GM21515 (cell line): ENCODE measurements around the gene HSD17B14.
A peak's percentile ranks its signal among the peaks of the same experiment; 100 is the strongest.
"Not testable (repeated sequence)": the region's sequence is repeated elsewhere in the genome, so short reads cannot be mapped to it uniquely, and the experiment has no call there.

Experiments
- ATAC-seq: cut with Tn5 transposase; IDR thresholded peaks from one replicate; pipeline ENCODE4 v1.9.1; 2021; ENCODE audit not compliant: unreplicated experiment

The HSD17B14 gene

DNA sequence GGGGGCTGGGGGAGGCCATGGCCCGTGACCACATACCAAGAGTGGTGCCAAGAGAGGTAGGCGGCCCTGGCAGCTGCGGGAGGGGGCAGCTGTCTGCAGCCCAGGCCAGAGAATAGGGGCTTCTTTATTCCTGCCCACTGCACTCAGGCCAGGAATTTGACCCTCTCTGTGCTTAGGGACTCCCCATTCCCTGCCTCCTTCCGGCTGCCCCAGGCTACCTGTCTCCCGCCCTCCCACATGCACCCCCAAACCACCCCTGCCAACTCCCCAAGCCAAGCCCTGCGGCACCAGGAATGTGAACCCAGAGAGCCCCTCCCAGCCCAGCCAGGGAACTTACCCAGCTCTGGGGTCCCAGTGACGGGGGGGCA, 31.4 kb upstream of the HSD17B14 start:
- ATAC-seq, result no peak

GRCh38 chr19:48867123-48867745, 30.9 kb upstream of the HSD17B14 start:
- ATAC-seq, result no peak

GRCh38 chr19:48866692-48867091, 30.4 kb upstream of the HSD17B14 start:
- no peak for ATAC-seq

DNA sequence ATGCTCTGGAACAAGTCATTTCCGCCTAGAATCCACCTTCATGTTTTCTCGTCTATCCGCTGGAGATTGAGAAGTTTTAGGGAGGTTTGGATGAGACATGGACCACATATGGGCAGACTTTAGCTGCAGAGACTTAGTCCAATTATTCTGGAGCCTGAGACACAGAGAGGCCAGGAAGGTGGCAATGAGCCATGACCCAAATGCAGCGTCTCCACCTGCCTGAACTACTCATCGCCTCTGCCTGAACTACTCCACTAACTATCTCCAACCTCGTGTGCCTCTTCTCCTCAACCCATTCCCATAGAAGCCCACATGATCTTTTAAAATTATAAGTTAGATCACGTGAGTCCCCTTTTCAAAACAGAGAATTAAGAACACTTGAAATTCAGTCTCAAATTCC, 26.5 kb upstream of the HSD17B14 start:
- ATAC-seq, result no peak

GRCh38 chr19:48861313-48861712, 25.0 kb upstream of the HSD17B14 start:
- ATAC-seq, result no peak

- ATAC-seq, result no peak
Observed at GRCh38 chr19:48859711-48860572, 23.7 kb upstream of the HSD17B14 start.

DNA sequence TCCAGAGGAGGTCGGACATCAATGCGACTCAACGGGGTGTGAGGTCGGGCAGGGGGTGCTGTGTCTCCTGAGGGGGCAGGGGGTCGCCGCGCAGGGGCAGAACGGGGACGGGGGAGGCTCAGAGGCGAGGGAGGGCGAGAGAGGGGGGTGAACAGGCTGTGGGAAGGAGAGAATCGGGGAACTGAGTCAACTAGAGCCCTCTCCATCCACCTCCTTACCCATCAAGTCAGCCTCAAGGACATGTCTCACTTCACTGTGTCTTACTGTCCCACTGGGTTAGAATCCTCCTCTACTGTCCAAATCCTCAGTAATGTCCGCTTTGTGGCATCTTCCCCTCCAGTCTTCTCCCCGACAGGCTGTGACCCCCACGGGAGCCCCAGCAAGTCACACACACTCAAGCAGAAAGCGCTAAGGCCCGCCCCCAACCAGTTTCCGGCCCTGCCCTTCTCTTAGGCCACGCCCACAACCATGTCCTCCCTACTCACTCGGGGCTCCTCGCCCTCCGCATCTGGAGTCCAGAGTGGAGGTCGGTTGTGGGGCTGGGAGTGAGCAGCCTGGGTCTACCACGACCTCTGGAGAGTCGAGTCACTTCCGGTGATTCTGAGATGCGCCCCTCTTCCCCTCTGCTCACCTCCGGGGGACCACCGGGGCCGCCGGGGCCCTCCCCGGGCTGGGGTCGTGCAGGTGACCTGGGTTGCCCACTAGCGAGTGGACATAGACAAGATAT, 22.9 kb upstream of the HSD17B14 start:
- ATAC-seq, result no peak

DNA sequence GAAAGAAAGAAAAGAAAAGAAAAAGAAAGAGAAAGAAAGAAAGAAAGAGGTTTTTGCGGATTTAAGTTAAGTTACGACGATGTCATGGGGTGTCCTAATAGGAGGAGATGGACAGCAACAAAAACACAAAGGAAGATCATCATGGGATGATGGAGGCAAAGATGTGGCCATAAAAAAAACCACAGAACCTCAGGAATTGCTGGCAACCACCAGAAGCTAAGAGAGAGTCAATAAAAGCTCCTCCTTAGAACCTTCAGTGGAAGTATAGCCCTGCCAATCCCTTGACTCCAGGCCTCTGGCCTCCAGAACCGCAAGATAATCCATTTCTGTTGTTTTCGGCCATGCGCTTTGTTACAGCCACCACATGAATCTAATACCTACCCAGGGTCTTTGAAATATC, 20.6 kb upstream of the HSD17B14 start:
- no peak for ATAC-seq

GRCh38 chr19:48854103-48854502, 17.8 kb upstream of the HSD17B14 start:
- no peak for ATAC-seq

DNA sequence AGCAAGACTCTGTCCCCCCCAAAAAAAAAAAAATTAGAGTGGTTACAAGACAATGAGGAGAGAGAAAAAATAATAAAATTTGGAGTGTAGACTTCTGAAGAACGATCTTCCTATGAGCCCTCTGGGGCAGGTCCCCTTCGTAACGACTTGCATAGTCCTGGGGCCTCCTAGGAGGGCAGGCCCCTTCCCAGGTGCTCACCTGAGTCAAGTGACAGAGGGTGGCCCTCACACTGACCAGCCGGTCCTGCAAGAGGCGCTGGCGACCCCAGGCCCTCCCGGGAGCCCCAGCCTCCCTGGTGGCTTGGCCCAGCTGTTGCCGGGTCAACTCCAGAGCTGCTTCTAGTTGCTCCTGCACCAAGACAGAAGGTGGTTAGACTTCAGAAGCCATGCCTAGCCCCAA, 17.2 kb upstream of the HSD17B14 start:
- no peak for ATAC-seq

- no peak for ATAC-seq
Observed at GRCh38 chr19:48852292-48852691, 16.0 kb upstream of the HSD17B14 start.

- not testable (repeated sequence) for ATAC-seq
Observed at GRCh38 chr19:48846659-48847058, 10.4 kb upstream of the HSD17B14 start.

GRCh38 chr19:48845384-48845783, 9.1 kb upstream of the HSD17B14 start:
- no peak for ATAC-seq

DNA sequence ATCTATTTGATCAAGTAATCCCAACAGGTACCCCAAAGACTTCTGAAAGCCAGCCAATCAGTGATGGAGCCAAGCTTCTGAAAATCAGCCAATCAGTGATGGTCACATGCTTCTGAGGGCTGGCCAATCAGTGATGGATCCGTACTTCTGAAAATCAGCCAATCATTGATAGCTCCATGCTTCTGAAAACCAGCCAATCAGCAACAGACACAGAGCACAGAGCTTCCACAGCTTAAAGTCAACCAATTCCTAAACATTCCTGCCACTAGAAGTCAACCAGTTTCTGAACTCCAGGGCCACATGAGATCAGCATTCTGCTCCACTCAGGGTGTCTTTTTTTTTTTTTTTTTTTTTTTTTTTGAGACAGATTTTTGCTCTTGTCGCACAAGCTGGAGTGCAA, 8.2 kb upstream of the HSD17B14 start:
- ATAC-seq, result no peak

DNA sequence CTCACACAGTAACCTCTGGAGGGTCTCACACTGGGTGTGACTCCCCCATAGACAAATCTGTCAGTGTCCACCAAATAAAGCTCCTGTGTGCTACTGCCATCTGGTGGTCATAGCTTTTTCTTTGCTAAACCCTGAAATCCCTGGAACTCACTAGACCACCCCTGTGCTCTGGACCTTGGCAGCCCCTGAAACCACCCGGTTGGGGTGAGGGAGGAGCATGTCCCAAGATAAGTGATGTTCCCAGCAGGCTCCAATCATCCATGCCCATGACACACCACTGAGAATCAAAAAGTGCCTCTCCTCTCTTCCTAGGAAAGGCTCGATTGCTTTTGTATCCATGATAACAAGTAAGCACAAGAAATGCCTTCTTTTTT, 6.5 kb upstream of the HSD17B14 start:
- ATAC-seq, result no peak

- ATAC-seq, result no peak
Observed at GRCh38 chr19:48841571-48841970, 5.3 kb upstream of the HSD17B14 start.

DNA sequence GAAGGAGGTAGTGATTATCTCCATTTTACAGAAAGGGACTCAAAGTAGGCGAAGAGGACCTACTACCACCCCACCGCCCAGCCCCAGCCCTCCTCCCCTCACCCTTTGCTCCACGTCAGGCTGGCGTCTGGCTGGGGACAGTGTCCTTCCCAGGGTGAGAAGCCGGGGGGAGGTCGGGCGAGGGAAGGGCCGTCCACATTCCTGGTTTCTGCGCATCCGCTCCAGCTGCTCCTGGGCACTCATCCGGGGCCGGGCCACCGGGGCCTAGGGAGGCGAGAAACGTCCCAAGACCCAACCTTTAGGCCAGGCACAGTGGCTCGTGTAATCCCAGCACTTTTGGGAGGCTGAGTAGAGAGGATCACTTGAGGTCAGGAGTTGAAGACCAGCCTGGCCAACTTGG, 4.8 kb upstream of the HSD17B14 start:
- no peak for ATAC-seq

DNA sequence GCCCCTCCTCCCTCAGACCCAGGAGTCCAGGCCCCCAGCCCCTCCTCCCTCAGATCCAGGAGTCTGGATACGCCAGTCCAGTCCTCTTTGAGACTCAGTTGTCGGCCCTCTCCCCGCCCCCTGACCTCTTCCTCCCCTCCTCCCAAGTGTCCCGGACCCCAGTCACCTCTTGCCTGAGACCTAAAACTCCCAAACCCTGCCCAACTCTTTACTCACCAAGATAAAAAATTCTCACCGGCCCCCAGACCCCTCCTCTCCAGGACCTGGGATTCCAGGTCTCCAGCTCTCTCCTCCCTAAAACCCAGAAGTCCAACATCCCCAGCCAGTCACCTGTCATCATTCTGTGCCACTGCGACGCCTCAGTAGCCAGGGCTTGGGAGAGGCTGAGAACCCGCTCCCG, 1.4 kb upstream of the HSD17B14 start:
- no peak for ATAC-seq

GRCh38 chr19:48837051-48837524, 797 bp upstream of the HSD17B14 start:
- ATAC-seq, result peak; percentile 66

DNA sequence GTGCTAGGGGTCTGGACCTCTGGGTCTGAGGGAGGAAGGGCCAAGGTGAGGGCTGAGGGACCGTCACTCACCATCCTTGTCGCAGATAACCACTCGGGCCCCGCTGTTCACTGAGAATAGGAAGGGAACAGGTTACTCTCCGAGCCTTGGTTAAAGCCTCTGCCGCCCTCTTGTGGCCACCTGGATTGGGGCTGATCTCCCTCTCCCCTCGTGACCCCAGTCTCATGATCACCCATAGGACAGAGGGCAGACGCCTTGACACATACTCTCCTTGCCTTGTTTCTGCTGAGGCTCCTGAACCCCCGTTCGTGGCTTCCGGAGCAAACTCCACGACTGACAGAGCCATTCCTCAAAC, 580 bp downstream of the HSD17B14 start:
- ATAC-seq, result peak; percentile 77

DNA sequence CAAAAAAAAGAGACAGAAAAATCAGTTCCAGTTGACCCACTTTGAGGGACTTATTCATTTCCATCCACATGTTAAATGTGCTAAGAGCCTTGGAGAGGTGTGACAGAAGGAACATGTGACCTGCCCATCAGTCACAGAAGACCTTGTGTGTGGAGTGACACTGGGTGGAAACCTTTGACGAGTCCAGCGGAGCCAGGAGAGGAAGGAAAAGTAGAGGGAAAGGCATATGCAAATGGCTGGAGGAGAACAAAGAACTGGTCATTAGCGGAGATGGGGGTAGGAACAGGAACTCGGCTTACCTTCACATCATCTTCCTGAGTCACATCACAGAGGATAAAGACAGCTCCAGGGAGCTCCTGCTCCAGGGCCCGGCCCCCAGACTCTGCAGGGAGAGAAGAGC, 2.3 kb downstream of the HSD17B14 start:
- no peak for ATAC-seq

GRCh38 chr19:48833049-48833448, 3.2 kb downstream of the HSD17B14 start:
- ATAC-seq, result no peak
